Cardiac muscle cell (in vitro differentiated cells and primary cell): ENCODE results near the gene DEFB114. TPM values are rescaled to one million over a fixed set of nuclear protein-coding genes. Genes with fewer than 3 reads are reported as not detected.
A peak's percentile ranks its signal among the peaks of the same experiment; 100 is the strongest.

Experiments used
- DNase-seq, 2 donors: peaks; one replicate each; pipeline versions ENCODE4 v3.0.0 to v3.0.0-alpha.2; 2010 to 2017; ENCODE audit warnings: low read depth in 1 of 2, low spot score in 1 of 2
- H3K27ac ChIP-seq: fragments of 200-600 bp; sonication (generic); 2 replicates; pipeline ENCODE4 v1.5.1; 2016
- H3K27me3 ChIP-seq: fragments of 200-600 bp; sonication (generic); 2 replicates; pipeline ENCODE4 v1.6.0; 2016; ENCODE audit warnings: control low read depth
- H3K36me3 ChIP-seq: fragments of 200-600 bp; sonication (generic); 2 replicates; pipeline ENCODE4 v1.5.1; 2016; ENCODE audit warnings: control low read depth
- H3K4me1 ChIP-seq: fragments of 200-600 bp; sonication (generic); 2 replicates; pipeline ENCODE4 v1.8.1; 2017; ENCODE audit warnings: low read depth, mild to moderate bottlenecking, mixed run types
- H3K4me3 ChIP-seq: fragments of 200-600 bp; sonication (generic); 2 replicates; pipeline ENCODE4 v1.5.1; 2016; ENCODE audit warnings: mild to moderate bottlenecking
- H3K9me3 ChIP-seq: fragments of 200-600 bp; sonication (generic); 2 replicates; pipeline ENCODE4 v1.5.1; 2017; ENCODE audit warnings: low read depth, mild to moderate bottlenecking, control low read depth
- polyA plus RNA-seq: library from polyadenylated mRNA; unstranded; fragments of >200 nt; fragmentation: Nextera tagmentation; extraction: Ambion mirVana; gene quantifications from 2 replicates; pipeline ENCODE4 v1.2.1, GENCODE V29; 2016
- total RNA-seq: library from RNA; depleted of rRNA; stranded (reverse); fragments of >200 nt; gene quantifications from 2 replicates; pipeline ENCODE4 v1.2.3, GENCODE V29; 2016
- TF ChIP-seq, protein P1 (sequence below): IDR thresholded peaks from 2 replicates; pipeline ENCODE4 v1.5.1; 2012; ENCODE audit warnings: low read depth, mild to moderate bottlenecking, low read length

DEFB114 gene
- total and polyA plus RNA-seq, 2 experiments from 2014 or later = not detected

DNA sequence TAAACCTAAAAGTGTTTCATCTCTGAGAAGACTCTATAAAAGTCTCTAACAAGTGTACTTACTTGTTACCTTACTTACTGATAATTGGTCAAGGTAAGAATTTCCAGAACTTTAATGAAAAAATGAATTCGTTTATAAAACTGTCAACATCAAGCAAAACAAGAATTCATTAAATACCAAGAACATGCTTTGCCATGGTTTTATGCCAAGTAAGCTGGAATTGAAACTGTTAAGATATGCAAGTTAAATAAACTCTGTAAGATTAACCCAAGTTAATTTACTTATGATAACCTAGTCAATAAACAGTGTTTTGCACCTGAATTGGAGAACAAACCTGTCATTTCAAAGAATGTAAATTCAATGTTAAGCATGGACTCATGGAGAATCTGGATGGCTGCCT, 22.6 kb upstream of the DEFB114 start:
- no peaks in the 10 kb centered on the region for H3K27me3 ChIP-seq
- H3K9me3 ChIP-seq = no peaks in the 10 kb centered on the region
- TF ChIP-seq, protein P1, sequence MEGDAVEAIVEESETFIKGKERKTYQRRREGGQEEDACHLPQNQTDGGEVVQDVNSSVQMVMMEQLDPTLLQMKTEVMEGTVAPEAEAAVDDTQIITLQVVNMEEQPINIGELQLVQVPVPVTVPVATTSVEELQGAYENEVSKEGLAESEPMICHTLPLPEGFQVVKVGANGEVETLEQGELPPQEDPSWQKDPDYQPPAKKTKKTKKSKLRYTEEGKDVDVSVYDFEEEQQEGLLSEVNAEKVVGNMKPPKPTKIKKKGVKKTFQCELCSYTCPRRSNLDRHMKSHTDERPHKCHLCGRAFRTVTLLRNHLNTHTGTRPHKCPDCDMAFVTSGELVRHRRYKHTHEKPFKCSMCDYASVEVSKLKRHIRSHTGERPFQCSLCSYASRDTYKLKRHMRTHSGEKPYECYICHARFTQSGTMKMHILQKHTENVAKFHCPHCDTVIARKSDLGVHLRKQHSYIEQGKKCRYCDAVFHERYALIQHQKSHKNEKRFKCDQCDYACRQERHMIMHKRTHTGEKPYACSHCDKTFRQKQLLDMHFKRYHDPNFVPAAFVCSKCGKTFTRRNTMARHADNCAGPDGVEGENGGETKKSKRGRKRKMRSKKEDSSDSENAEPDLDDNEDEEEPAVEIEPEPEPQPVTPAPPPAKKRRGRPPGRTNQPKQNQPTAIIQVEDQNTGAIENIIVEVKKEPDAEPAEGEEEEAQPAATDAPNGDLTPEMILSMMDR = no peak
- DNase-seq = no peak
- peaks cover 5% of the 10 kb centered on the region for H3K4me1 ChIP-seq
- no peak overlapping the region for H3K4me3 ChIP-seq
- no peak overlapping the region for H3K27ac ChIP-seq
- no peaks in the 10 kb centered on the region for H3K36me3 ChIP-seq

DNA sequence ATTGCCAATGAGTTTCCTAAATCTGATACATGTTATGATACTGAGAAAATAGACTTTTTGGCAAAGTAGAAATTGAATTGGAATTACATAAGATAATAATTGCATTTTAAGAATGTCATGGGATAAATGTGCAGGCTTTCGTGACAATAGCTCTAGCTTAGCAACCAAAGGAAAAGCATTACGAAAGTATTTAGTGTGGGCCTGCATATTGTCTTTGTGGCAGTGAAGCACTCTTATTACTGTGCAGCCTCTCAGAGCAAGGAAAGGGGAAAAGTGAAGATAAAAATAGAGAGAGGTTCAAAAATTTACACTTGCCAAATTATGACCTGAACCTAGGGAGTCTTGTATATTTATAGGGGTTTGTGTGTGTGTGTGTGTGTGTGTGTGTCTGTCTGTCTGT, 18.1 kb upstream of the DEFB114 start:
- Histone ChIP-seq H3K27me3 (no peaks in the 10 kb centered on the region), H3K36me3 (no peaks in the 10 kb centered on the region), H3K4me1 (peaks cover 5% of the 10 kb centered on the region), H3K9me3 (no peaks in the 10 kb centered on the region), H3K27ac (no peak overlapping the region), H3K4me3 (no peak overlapping the region)
- peak in 1 of 2 donors; percentile 26 for DNase-seq
- TF ChIP-seq, protein P1 = no peak

DNA sequence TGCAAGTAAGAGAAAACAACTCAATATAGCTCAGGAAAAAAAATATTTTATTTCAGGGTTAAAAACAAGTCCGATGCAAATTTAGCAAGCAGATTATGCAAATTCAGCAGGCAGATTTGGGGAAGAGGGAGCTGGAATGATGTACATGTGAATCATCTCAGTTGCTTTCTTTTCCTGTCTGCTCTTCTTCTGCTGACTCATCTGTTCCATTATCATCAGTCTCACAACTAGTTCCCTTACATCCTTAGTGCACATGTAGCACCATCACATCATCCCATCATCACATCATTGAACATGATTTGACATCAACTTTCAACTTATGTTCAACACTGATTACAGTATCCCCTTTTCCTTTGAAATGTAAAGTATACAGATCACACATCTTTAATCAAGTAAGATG, 16.9 kb upstream of the DEFB114 start:
- no peaks in the 10 kb centered on the region for H3K9me3 ChIP-seq
- peaks cover 5% of the 10 kb centered on the region for H3K4me1 ChIP-seq
- TF ChIP-seq, protein P1 = no peak
- no peak overlapping the region for H3K27ac ChIP-seq
- no peak for DNase-seq
- no peak overlapping the region for H3K4me3 ChIP-seq
- no peaks in the 10 kb centered on the region for H3K27me3 ChIP-seq
- H3K36me3 ChIP-seq = no peaks in the 10 kb centered on the region

DNA sequence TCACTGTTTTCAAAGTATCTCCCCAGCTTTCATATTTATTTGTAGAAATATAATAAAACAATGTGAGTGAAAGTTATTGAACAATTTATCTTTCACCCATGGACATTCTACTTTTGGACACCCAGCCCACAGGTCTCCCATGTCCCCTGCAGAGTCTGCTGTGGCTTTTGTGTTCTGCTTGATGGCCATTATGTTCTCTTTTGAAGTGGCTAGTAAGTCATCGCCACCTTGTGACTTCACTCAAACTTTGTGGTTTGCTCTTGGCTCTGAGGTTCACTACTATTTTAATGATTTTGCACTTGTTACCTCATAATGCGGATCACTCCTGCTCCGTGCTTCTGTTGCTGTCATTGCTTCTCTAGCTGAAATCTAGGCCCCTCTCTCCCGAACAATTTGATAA, 15.6 kb upstream of the DEFB114 start:
- Histone ChIP-seq H3K36me3 (no peaks in the 10 kb centered on the region), H3K27me3 (no peaks in the 10 kb centered on the region), H3K4me3 (no peak overlapping the region), H3K4me1 (peaks cover 5% of the 10 kb centered on the region), H3K27ac (no peak overlapping the region), H3K9me3 (no peaks in the 10 kb centered on the region)
- DNase-seq = no peak
- TF ChIP-seq, protein P1 = no peak

DNA sequence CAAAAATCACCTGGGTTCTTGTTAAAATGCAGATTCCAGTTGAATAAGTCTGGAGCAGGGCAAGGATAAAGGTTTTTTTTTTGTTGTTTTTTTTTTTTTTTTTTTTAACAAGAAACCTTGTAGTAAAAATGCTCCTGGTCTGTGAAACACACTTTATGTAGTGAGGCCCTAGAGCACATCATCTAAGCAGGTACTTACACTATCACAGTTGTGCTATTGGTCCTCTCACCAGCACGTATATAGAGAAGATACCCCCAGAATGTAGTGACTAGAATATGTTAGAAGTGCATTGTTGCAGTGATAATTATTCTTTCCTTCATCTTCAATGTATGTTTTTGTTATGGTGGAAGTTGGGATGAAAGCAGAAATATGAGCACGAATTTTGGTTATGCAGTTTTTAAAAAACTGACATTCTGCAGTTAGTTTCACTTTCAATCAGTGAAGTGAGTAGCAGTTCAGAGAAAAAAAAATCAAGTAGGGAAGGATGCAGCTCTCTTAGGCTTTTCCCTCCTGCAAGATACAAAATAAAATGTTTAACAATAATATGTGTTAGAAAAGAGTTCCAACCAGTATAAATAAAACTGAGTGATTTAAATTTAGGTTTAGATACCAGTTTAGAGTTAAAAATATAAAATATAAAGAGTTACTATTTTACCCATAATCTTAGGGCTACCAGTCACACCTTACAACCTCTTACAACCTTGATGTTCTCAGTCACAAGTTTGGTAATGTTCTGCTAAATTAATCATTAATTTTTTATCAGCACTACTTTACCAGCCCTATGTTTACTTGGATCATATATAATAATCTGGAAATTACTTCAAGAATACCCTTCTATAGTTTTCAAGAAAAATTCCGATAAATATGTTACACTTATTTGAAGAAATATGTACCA, 14.6 kb upstream of the DEFB114 start:
- Histone ChIP-seq H3K4me1 (peaks cover 5% of the 10 kb centered on the region), H3K9me3 (no peaks in the 10 kb centered on the region), H3K36me3 (no peaks in the 10 kb centered on the region), H3K4me3 (no peak overlapping the region), H3K27ac (no peak overlapping the region), H3K27me3 (no peaks in the 10 kb centered on the region)
- TF ChIP-seq, protein P1 = no peak
- DNase-seq = no peak
